Fibroblast of skin of right biceps (primary cell): ENCODE measurements around the gene CLN5.
"Not testable (repeated sequence)": the region's sequence is repeated elsewhere in the genome, so short reads cannot be mapped to it uniquely, and the experiment has no call there.

Experiments
- DNase-seq: peaks from one replicate; pipeline ENCODE4 v3.0.0-alpha.2; 2013

CLN5 gene

DNA sequence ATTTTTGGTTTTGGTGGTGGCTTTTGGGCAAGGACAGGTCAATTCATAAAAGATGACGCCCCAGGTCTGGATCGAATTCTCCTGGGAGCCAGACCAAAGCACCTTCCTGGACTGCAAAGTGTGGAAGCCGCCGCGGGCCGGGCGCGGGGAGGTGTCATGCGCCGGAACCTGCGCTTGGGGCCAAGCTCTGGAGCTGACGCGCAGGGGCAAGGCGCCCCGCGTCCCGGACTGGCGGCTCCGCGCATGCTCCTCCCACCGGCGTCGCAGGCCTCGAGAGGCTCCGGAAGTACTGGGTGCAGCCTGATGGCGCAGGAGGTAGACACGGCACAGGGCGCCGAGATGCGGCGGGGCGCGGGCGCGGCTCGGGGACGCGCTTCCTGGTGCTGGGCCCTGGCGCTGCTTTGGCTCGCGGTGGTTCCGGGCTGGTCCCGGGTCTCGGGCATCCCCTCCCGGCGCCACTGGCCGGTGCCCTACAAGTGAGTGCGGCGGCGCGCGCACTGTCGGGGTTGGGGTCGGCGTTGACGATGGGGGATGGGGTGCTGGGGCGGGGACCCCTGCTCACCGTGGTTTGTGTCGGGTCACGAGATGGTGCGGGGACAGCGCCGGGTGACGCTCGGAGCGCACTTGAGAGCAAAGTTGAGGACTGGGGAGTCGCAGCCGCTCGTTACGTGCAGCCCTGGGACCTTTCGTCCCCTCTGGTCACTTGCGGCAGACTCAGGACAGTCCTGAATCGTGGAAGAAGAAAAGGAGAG lies at the start of gene CLN5:
TSS of gene CLN5 (plus strand) at position 286 of the 752 bp plus-strand sequence. CDS start at position 304, 18 bp downstream.
- DNase-seq = peak; percentile 92

DNA sequence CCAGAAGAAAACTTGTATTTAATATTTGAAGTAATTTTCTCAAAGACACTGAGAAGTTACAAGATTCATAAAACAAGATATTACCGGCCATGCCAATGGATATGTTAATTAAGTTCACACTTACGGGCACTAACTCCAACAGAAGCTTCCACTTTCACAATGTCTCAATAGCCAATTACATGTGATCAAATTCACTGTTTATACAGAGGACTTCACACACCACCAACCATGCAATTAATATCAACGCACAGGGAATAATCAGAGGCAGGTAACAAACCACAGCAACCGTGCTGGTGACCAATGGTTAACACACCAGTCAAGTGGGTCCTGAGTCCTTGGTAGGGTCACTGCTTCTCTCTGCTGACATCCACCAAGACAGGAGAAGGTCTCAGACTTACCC lies 49.5 kb upstream of the CLN5 start:
- DNase-seq = no peak

DNA sequence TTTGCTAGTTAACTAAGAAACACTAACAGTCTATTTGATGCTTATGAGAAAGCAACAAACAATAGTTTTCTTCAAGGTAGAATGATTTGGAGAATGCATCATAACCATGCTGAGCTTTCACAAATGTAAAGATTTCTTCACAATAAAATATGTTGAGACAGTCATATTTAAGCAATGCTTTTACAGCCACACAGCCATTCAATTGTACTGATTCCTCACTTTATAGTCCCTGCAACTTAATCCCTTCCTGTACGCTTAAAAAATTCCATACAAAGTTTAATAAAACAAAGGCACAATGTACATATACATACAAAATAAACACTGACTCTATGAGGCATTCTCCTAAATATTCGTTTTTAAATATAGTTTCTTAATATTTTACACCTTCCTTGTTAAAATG lies 48.2 kb upstream of the CLN5 start:
- no peak for DNase-seq

DNA sequence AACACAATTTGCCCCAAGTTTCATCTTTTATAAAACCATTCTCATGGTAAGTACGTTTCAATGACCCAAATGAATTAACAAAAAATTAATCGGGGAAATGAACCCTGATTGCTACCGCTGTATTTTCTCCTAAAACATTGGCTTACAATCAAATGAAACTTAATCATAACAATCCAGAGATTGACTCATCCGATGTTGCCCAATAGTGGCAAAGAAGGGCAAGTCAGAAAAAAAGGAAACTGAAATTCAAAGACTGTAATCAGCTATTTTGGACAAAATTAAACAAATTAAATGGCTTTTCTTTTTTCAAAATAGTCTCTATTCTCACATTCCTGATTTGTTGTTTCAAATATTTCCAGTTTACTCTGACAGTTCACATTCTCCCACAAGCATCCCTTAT lies 47.4 kb upstream of the CLN5 start:
- peak; percentile 58 for DNase-seq

DNA sequence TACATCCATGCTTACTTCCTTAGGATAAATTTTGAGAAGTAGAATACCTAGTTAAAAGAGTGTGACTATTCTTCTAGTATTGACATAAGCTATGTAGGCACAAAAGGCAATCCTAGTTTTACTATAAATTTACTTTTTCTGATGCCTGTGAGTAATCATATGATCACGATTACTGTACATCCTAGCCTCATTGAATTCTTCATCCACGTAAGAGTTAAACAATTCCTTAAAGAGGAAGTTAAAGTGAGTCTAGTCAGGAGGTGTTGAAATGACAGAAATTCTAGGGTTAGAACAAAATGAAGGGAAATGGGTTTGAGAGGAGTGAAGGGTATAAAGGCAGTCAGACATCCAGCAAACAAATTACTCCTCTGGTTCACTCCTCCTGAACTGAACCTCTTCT lies 43.7 kb upstream of the CLN5 start, which contains the start of gene ACOD1:
TSS of gene ACOD1 (plus strand) at position 363 of the 400 bp plus-strand sequence. CDS start 48 bp downstream, outside the sequence.
- peak; percentile 24 for DNase-seq

DNA sequence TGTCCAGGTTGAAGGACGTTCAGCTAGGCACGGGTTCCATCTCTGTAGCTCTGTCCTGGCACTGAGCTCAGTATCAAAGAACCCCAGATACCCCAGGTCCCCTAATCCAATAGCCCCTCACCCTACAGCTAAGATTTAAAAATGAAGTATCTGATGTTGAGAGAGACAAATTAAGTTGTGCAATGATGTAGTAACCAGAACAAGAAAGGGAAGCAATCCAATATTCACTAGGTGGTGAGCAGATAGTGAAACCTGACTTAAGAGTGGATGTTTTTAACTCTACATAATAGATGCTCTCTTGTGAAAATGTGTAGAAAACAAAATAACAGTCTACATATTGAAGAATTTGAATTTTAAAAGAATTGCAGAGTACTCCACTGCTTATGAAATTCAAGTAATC lies 41.8 kb upstream of the CLN5 start:
- DNase-seq = no peak

DNA sequence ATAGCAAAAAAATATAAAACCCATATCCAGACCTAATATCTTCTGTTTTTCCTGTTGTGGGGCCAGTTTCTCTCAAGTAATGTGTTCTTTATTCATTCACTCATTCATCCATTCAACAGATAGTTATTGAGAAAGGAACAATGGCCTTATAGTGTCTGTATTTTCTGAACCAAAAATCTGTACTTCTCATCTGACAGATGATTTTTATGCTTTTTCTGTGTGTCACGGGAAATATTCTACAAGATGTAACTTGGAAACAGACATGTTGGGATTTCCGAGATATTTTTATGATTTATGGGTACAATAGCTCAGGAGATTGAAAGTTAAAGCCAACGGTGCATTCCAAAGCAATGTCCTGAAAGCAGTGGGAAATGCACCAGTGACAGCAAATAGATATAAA lies 37.9 kb upstream of the CLN5 start:
- DNase-seq = no peak

DNA sequence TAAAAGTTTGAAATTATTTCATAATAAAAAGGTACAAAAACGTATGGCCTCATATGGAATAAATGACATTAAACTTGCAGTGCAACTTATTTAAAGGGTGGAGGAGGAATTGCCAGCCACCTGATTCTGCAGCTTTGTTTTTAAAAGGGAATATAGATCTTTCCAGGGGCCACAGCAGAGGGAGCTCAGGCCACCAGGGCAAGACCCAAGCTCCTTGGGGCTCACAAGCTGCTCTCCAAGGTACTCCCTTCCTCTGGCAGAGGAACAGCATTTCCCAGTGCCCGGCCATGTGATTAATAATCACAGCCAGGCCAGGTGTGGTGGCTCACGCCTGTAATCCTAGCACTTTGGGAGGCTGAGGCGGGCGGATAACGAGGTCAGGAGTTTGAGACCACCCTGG lies 37.3 kb upstream of the CLN5 start:
- DNase-seq = no peak

DNA sequence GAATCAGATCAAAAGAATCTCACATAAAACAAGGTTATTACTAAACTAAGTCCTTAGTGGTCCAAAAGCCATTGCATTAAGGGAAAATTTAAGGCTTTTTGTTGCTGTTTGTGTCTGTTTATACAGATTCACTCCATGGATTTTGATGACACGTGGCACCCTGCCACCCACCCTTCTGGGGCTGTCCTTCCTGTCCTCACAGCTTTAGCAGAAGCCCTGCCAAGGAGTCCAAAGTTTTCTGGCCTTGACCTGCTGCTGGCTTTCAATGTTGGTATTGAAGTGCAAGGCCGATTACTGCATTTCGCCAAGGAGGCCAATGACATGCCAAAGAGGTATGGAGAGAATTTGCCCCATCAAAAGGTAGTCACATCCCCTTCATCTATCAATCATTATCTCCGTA lies 36.7 kb upstream of the CLN5 start:
- DNase-seq = no peak

DNA sequence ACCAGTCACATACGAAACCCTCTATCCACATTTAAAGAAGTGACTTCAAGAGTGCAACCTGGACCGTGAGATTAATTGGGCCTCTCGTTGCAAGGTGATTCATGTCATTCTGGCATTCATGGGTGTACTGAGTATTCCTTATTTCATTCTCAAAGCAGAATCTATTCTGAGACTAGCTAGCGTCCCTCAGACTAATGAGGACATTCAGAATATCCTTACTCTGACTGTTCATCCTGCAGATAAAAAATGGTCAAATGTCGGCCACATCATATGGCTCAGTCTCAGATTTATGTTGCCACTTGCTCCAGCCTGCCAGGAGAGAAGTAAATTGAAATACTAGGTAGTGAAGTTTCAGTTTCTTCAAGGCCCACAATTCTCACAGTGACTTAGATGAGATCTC lies 36.2 kb upstream of the CLN5 start:
- no peak for DNase-seq

DNA sequence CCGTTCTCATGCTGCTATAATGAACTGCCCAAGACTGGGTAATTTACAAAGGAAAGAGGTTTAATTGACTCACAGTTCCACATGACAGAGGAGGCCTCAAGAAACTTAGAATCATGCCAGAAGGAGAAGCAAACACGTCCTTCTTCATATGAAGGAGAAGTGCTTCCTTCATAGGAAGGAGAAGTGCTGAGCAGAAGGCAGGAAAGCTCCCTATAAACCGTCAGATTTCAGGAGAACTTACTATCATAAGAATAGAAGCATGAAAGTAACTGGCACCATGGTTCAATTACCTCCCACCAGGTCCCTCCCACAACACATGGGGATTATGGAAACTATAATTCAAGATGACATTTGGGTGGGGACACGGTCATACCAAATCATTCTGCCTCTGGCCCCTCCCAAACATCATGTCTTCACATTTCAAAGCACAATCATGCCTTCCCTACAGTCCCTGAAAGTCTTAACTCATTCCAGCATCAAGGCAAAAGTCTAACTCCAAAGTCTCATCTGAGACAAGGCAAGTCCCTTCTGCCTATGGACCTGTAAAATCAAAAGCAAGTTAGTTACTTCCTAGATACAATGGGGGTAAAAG lies 32.9 kb upstream of the CLN5 start:
- no peak for DNase-seq

DNA sequence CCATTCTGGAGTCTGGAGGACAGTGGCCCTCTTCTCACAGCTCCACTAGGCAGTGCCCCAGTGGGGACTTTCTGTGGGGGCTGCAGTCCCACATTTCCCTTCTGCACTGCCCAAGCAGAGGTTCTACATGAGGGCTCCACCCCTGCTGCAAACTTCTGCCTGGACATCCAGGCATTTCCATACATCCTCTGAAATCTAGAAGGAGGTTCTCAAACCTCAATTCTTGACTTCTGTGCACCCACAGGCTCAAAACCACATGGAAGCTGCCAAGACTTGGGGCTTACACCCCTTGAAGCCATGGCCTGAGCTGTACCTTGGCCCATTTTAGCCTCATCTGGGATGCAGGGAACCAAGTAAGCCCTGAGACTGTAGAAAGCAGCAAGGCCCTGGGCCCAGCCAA lies 32.1 kb upstream of the CLN5 start:
- not testable (repeated sequence) for DNase-seq

DNA sequence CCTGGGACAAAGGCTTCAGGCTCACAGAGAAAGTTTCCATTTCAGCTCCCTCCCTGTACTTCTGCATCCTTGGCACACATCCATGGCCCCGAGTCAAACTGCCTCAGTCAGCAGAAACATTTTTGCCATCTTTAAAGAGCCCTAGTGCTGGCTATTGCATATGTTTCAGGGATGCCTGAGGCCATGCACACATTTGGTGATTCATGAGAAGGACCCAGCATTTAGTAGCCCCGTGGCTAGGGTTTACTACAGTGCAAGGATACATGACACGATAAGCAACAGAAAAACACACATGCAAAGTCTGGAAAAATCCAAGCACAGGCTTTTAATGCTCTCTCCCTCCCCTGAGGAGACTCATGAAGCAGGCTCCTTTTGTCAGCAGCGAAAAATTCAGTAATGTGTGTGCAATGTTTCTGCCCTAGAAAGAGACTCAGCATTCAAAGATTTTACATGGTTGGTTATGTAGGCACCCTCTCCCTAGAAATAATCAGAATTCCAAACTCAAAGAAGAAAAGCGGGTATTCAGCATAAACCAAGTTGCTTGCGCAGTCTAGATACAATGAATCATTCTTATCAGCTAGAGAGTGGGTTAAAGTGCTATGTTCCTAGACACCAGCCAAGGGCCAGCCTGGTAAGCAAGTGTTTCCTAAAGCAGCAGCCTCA lies 26.0 kb upstream of the CLN5 start:
- DNase-seq = peak; percentile 76

DNA sequence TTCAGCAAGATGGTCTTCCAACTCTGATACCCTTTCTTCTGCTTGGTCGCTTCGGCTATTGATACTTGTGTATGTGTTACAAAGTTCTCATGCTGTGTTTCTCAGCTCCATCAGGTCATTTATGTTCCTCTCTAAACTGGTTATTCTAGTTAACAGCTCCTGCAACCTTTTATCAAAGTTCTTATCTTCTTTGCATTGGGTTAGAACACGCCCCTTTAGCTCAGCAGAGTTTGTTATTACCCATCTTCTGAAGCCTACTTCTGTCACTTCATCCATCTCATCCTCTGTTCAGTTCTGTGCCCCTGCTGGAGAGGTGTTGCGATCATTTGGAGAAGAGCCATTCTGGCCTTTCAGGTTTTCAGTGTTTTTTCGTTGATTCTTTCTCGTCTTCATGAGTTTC lies 24.9 kb upstream of the CLN5 start:
- no peak for DNase-seq

DNA sequence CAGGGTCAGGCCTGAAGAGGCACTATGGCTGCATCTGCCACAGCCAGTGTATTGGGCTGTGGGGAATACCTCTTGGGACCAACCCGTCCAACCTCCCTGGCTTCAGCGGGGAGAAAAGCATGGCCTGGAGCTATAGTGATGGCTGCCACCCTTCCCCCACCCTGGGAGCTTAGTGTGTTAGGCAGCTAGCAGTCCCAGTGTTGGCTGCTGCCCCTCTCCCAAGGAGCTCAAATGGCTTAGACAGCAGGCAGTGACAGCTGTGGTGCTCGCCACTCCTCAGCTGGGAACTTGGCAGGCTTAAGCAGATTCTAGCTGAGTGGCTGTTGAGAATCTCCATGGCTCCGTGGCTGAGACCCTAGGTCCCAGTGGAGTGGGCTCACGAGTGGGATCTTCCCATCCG lies 23.8 kb upstream of the CLN5 start:
- no peak for DNase-seq

DNA sequence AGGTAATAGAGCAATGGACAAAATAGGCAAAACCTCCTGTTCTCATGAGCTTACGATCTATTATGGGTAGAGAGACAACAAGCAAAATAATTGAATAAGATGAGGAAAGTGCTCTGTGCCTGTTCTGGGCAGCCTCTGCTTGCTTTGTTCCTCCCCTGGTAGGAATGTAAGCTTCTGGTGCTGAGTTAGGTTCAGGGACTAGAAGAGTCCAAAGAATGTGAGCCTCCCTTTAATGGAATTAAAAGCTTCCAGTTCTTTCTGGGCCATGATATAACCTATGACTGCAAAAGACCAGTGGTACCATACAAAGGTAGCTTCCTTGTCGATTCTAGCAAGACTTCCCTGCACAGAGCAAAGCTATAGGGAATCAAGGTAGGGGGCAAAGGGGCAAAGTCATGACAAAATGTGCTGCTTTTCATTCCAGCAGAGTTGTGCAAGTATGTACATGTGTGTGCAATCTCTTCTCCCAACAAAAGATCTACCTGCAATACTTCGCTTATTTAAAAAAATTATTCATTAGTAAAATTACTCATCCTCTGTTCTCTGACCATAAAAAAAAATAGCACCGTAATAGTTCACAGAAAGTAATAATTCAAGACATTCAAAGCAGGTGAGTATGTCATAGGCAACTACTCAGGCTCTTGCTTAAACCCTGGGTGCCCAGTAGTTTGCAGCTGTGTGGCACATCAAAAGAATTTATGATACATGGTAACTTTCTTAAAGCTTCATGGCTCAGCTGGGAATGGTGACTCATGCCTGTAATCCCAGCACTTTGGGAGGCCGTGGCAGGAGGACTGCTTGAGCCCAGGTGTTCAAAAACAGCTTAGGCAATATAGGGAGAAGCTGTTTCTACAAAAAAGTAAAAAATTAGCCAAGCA lies 22.2 kb upstream of the CLN5 start:
- DNase-seq = no peak

DNA sequence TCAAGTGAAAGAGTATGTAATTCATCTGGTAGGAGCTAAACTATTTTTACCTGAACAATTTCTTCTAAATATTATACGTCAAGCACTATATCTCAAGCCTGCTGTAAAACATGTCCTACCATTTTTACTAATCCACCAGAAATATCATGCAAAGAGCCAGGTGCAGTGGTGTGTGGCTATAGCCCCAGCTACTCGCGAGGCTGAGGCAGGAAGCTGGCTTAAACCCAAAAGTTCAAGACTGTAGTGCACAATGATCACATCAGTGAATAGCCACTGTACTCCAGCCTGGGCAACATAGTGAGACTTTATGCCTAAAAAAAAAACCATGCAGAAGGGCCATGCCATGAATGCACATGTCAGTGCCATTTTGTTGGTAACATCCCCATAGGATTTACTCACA lies 20.7 kb upstream of the CLN5 start:
- DNase-seq = no peak

DNA sequence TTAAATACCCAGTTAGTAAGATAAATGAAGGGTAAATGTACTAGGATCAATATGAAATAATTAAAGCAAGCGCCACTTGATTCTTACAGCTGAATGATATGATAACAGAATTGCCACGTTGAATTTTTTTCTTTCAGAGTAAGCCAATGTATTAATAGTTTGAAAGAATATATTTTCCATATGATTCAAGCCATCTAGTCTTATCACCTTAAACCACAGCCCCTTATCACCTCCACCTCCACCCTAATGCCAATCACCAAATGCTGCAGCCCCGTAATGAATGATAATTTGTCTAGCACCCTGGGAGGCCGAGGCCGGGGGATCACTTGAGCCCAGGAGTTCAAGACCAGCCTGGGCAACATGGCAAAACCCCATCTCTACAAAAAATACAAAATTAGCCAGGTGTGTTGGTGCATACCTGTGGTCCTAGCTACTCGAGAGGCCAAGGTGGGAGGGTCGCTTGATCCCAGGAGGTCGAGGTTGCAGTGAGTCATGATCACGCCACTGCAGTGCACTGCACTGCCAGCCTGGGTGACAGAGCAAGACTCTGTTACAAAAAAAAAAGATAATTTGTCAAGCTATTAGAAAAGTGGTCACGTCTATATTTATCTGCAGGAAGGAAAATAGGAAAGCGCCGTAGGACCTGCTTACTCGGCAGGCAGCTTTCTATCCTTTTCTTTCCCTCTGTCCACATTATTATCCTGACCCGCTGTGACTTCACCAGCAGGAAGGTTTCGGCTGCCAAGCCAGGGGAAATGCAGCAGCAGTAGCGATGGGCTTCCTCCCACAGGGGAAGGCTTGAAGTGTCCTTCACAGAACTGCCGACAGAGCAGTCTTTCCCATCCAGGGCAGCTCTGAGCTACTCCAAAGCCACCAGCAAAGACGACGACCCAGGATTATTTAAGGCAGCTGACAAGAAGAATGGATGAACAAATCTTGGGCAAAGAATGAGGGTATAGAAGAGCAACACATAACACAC lies 19.7 kb upstream of the CLN5 start:
- no peak for DNase-seq

DNA sequence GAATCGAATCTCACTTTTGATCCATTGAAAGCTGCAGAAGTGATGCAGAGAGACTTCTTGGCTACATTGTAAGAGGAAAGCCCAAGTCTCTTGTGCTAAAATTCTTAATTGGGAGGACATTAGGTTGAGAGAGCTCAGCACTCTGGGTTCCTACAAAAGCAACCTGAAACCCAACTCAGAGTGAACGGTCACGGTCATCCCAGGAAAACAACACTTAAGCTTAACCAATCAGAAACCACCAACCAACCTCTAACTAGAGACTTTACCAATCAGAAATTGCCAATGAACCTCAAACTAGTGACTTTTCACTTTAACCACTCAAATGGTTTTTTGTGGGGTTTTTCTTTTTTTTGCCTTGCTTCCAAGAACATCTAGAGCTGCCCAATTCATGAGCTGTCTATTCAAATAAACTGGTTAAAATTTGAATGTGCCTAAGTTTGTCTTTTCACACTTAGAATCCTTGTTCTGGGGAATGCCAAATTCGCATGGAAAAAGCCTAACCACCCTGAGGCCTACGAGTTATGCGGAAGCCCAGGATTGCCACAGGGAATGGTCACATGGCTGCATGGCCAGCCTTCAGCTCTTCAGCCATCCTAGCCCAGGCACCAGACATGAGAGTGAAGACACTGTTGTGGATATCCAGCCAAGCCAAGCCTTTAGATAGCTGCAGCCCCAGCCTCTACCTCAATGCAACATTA lies 17.8 kb upstream of the CLN5 start:
- no peak for DNase-seq

DNA sequence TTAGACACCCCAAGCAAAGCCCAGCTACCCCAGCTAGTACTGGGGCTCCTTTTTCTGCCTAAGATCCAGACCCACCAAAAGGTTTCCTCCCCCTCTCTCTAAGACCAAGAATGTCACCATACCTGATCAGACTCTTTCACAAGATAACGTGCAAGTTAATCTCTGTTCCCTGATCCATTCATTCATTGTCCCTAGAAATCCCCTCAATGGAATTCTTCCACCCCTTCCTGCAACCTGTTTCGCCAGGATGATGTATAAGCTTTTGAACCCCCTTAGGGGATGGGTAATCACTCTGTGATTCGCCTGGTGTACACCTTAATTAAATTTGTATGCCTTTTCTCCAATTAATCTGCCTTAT lies 17.3 kb upstream of the CLN5 start:
- no peak for DNase-seq

DNA sequence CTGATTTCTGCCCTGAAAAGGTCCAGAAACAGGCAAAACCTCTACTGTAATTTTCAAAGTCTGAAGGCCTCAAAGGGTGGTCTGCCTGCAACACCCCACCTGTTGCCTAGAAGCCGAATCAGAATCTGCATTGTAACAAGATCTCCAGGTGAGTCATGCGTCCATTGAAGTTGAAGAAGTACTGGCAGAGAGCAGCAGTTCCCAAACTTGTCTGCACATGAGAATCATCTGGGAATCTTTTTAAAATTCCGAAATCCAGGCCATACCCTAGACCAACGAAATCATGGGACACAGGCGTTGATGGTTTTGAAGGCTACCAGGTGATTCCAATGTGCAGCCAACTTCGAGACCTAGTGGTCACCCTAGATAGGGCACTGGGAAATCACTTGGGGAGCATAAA lies 16.0 kb upstream of the CLN5 start:
- no peak for DNase-seq
